CD4-positive, alpha-beta T cell treated with Interleukin-4 for 4 hours (primary cell): ENCODE data around the gene CD47.

Experiments used
- DNase-seq: peaks from one replicate; pipeline ENCODE4 v3.0.0-alpha.2; 2020

Gene CD47

GRCh38 chr3:108008931-108009639, 81.7 kb downstream of the CD47 start:
- no peak for DNase-seq

GRCh38 chr3:108008106-108008505, 82.7 kb downstream of the CD47 start:
- no peak for DNase-seq

- DNase-seq, result no peak
These were observed 83.9 kb downstream of the CD47 start for GRCh38 chr3:108006881-108007331.

GRCh38 chr3:108006077-108006771, 84.6 kb downstream of the CD47 start:
- DNase-seq, result no peak

DNA sequence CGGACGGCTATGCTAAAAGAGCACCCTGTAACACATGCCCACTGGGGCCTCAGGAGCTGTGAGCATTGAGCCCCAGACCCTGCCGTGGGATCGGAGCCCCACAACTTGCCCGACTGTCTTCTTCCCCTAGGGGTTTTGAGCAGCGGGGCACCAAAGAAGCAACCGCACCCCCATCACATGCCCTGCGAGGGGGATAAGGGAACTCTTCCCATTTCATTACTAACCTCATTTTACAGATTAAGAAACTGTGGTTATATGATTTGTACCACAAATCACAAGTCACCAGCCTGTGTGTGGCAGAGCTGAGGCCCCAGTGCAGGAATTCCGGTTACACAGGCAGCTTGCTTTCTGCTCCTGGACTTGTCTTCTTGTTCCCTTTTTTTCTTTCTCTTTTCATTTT, 86.2 kb downstream of the CD47 start:
- DNase-seq, result no peak

- no peak for DNase-seq
These were observed 89.4 kb downstream of the CD47 start for GRCh38 chr3:108001457-108001856.

DNA sequence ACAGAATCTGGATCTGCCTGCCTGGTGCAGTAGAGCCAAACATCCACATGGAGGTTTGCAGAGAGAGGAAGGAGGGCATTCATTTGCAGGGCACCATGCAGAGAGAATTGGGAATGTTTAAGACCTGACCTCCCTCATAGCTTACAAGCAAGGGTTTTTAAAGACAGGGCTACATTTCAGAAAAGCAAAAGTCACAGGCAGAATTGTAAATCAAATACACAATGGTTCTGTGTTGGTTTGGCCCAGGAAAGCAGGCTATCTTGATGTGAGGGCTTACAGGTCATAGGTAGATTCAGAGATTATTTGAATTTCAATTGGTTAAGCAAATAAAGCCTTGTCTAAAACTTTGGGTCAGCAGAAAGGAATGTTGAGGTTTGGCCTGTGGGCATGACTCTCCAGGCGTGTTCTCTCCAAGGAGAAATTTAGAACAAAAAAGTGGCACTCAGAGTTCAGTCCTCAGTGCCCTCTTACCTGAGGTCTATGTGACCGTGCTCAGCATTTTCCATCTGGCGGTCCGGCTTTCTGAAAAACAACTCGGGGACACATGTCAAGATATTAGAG, 91.5 kb downstream of the CD47 start:
- DNase-seq, result no peak

DNA sequence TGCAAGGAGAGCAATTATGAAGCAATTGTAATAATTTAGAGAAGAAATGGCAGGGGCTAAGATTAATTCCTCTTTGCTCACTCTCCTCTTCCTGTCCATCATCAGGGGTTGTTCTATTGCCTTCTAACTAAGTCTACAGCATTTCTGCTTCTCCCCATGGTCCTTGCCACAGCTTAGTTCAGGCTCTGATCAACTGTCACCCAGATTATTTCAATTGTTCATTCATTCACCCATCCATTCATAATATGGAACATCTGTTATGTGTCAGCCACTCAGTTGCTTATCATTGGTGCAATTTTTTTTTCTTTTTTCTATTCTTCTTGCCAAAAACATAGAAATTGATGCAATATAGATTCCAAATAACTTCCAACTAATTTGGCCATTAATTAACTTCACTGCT, 93.2 kb downstream of the CD47 start:
- DNase-seq, result no peak

GRCh38 chr3:107995823-107996222, 95.0 kb downstream of the CD47 start:
- no peak for DNase-seq

GRCh38 chr3:107994956-107995715, 95.7 kb downstream of the CD47 start:
- no peak for DNase-seq

DNA sequence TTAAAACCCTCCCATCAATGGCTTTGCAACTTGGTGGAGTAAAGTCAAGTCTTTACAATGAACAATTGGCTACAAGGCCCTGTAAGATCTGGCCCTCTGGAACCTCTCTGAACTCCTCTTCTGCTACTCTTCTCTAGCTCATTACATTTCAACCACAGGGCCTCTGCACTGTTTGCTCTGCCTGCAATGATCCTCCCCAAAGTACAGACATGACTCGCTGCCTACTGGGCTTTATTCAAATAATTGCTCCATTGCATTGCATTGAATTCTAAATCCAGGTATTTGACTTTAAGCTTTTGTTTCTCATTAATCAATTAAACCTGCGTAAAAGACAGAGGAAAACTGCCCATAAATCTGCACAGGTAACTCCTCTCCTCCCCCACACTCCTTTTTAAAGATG, 96.7 kb downstream of the CD47 start:
- no peak for DNase-seq

GRCh38 chr3:107993771-107994170, 97.1 kb downstream of the CD47 start:
- DNase-seq, result no peak
